MM.1S (cell line): ENCODE results near the gene KCNMA1.

Source experiments
- DNase-seq: peaks from one replicate; pipeline ENCODE4 v3.0.0-alpha.2; 2015
- H2AFZ ChIP-seq: fragments of 300-600 bp; sonication (generic); 2 replicates; pipeline ENCODE4 v1.6.0; 2016; ENCODE audit warnings: antibody characterized with exemption, low read length
- H3F3A ChIP-seq: fragments of 300-600 bp; sonication (generic); 2 replicates; pipeline ENCODE4 v1.6.1; 2016; ENCODE audit warnings: mild to moderate bottlenecking, antibody characterized with exemption, low read length, moderate library complexity, mixed read lengths; ENCODE audit not compliant: insufficient read depth
- H3K27ac ChIP-seq: fragments of 300-600 bp; sonication (generic); 2 replicates; pipeline ENCODE4 v1.5.1; 2016; ENCODE audit warnings: mild to moderate bottlenecking, low read length
- H3K27me3 ChIP-seq: fragments of 300-600 bp; sonication (generic); replicated peaks from 2 replicates; pipeline ENCODE4 v1.6.0; 2016; ENCODE audit warnings: low read length; ENCODE audit not compliant: insufficient read depth
- H3K36me3 ChIP-seq: fragments of 300-600 bp; sonication (generic); replicated peaks from 2 replicates; pipeline ENCODE4 v1.6.1; 2016; ENCODE audit warnings: mild to moderate bottlenecking, low read length, mixed read lengths; ENCODE audit not compliant: insufficient read depth
- H3K4me1 ChIP-seq: fragments of 300-600 bp; sonication (generic); 2 replicates; pipeline ENCODE4 v1.6.1; 2016; ENCODE audit warnings: low read length, mixed read lengths
- H3K4me2 ChIP-seq: fragments of 300-600 bp; sonication (generic); 2 replicates; pipeline ENCODE4 v1.6.0; 2016; ENCODE audit warnings: low read depth, low read length
- H3K4me3 ChIP-seq: fragments of 300-600 bp; sonication (generic); 2 replicates; pipeline ENCODE4 v1.5.1; 2016; ENCODE audit warnings: low read length, mixed read lengths
- H3K79me2 ChIP-seq: fragments of 300-600 bp; sonication (generic); 2 replicates; pipeline ENCODE4 v1.6.1; 2016; ENCODE audit warnings: mixed run types, low read length, mixed read lengths
- H3K9ac ChIP-seq: fragments of 300-600 bp; sonication (generic); 2 replicates; pipeline ENCODE4 v1.6.1; 2016; ENCODE audit warnings: low read length, mixed read lengths
- H3K9me2 ChIP-seq: fragments of 300-600 bp; sonication (generic); replicated peaks from 2 replicates; pipeline ENCODE4 v1.6.1; 2016; ENCODE audit warnings: mild to moderate bottlenecking, low read length, mixed read lengths; ENCODE audit not compliant: insufficient read depth
- H3K9me3 ChIP-seq: fragments of 300-600 bp; sonication (generic); replicated peaks from 2 replicates; pipeline ENCODE4 v1.6.1; 2016; ENCODE audit warnings: mild to moderate bottlenecking, low read length, mixed read lengths; ENCODE audit not compliant: insufficient read depth
- H4K20me1 ChIP-seq: fragments of 300-600 bp; sonication (generic); 2 replicates; pipeline ENCODE4 v1.6.1; 2016; ENCODE audit warnings: mild to moderate bottlenecking, low read length, moderate library complexity, mixed read lengths; ENCODE audit not compliant: insufficient read depth
- EZH2 ChIP-seq: fragments of 300-600 bp; sonication (generic); optimal IDR thresholded peaks from 2 replicates; pipeline ENCODE3; 2017; ENCODE audit warnings: low read depth, mild to moderate bottlenecking, antibody characterized with exemption, low read length, mixed read lengths
- EZH2phosphoT487 ChIP-seq: fragments of 300-600 bp; sonication (generic); IDR thresholded peaks from 2 replicates; pipeline ENCODE4 v1.6.1; 2018; ENCODE audit warnings: antibody characterized with exemption, low read length
- TF ChIP-seq, protein P1 (sequence below): fragments of 300-600 bp; sonication (generic); IDR thresholded peaks from 2 replicates; pipeline ENCODE4 v1.5.1; 2016; ENCODE audit warnings: antibody characterized with exemption, low read length, mixed read lengths

The KCNMA1 gene

DNA sequence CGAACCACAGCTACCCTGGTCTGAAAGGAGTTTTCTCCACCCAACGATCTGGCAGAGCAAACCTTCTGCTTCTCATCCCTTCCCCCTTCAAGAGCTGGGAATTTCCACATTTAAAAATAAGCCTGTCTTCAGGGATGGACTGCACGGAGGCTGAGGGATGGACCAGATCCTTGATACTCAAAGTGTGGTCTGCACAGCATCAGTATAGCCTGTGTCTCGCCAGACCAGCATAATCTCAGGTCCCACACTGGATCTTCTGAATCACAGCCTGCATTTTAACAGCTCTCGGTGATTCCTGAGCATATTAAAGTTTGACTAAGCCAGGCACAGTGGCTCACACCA lies 7.1 kb downstream of the KCNMA1 start:
- TF ChIP-seq, protein P1, sequence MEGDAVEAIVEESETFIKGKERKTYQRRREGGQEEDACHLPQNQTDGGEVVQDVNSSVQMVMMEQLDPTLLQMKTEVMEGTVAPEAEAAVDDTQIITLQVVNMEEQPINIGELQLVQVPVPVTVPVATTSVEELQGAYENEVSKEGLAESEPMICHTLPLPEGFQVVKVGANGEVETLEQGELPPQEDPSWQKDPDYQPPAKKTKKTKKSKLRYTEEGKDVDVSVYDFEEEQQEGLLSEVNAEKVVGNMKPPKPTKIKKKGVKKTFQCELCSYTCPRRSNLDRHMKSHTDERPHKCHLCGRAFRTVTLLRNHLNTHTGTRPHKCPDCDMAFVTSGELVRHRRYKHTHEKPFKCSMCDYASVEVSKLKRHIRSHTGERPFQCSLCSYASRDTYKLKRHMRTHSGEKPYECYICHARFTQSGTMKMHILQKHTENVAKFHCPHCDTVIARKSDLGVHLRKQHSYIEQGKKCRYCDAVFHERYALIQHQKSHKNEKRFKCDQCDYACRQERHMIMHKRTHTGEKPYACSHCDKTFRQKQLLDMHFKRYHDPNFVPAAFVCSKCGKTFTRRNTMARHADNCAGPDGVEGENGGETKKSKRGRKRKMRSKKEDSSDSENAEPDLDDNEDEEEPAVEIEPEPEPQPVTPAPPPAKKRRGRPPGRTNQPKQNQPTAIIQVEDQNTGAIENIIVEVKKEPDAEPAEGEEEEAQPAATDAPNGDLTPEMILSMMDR, result no peak
- TF ChIP-seq EZH2 (no peak), EZH2phosphoT487 (no peak)
- H3K79me2 ChIP-seq, result no peaks in the 10 kb centered on the region

DNA sequence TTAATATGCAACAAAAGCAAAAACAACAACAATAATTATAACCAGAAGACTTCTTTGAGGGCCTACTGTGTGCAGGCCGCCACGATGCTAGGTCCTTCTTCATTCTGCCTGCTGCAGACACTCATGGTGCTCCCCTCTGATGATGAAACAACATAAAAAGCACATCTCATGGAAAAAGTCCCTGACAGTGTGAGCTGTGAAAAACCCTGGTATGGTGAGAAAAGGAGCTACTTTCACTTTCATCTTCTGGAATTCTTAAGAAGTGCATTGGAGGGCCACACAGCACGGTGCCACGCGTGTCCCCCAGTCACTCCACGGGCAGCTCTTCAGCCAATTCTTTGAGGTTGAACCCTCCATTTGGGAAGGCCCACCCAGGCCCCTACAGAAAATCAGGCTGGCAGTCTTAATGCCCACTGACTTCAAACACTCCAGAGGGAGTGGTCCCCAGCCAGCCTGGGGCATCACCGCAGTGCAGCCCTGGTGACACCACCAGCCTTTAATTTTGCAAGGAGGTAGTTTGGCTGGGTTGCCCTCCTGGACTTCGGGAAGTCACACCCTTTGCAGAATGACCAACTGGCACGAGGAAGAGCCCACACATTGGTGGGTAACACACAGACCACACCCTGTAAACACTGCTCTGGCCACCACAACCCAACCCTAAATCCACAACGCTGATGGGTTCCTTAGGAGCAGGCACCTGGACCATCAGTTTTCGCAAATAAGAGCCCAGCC lies 7.7 kb downstream of the KCNMA1 start:
- Histone ChIP-seq H3F3A (peaks cover 7% of the 10 kb centered on the region; the same call in 1 of the 2 replicates), H3K27me3 (peaks cover 10% of the 10 kb centered on the region), H3K9me2 (no peaks in the 10 kb centered on the region), H3K4me1 (peaks cover 7% of the 10 kb centered on the region), H3K9me3 (no peaks in the 10 kb centered on the region), H3K36me3 (no peaks in the 10 kb centered on the region), H3K9ac (no peak overlapping the region), H3K4me2 (no peak overlapping the region), H2AFZ (no peak overlapping the region), H3K27ac (no peak overlapping the region), H3K4me3 (no peak overlapping the region), H3K79me2 (no peaks in the 10 kb centered on the region), H4K20me1 (no peaks in the 10 kb centered on the region)
- no peak for TF ChIP-seq EZH2phosphoT487
- no peak for TF ChIP-seq EZH2
- TF ChIP-seq, protein P1, result no peak
- DNase-seq, result no peak

More for the DNA sequence above, 7.1 kb downstream of the KCNMA1 start:
- no peaks in the 10 kb centered on the region for H3K9me2 ChIP-seq
- no peaks in the 10 kb centered on the region for H3K36me3 ChIP-seq
- peaks cover 5% of the 10 kb centered on the region for H3K4me1 ChIP-seq
- H3K9ac ChIP-seq, result no peak overlapping the region
- DNase-seq, result no peak
- H3K27me3 ChIP-seq, result peaks cover 16% of the 10 kb centered on the region
- H3K27ac ChIP-seq, result no peak overlapping the region
- H3F3A ChIP-seq, result peaks cover 4% of the 10 kb centered on the region; the same call in 1 of the 2 replicates
- H3K4me3 ChIP-seq, result no peak overlapping the region
- H3K9me3 ChIP-seq, result no peaks in the 10 kb centered on the region
- no peaks in the 10 kb centered on the region for H4K20me1 ChIP-seq
- no peak overlapping the region for H2AFZ ChIP-seq
- H3K4me2 ChIP-seq, result no peak overlapping the region

DNA sequence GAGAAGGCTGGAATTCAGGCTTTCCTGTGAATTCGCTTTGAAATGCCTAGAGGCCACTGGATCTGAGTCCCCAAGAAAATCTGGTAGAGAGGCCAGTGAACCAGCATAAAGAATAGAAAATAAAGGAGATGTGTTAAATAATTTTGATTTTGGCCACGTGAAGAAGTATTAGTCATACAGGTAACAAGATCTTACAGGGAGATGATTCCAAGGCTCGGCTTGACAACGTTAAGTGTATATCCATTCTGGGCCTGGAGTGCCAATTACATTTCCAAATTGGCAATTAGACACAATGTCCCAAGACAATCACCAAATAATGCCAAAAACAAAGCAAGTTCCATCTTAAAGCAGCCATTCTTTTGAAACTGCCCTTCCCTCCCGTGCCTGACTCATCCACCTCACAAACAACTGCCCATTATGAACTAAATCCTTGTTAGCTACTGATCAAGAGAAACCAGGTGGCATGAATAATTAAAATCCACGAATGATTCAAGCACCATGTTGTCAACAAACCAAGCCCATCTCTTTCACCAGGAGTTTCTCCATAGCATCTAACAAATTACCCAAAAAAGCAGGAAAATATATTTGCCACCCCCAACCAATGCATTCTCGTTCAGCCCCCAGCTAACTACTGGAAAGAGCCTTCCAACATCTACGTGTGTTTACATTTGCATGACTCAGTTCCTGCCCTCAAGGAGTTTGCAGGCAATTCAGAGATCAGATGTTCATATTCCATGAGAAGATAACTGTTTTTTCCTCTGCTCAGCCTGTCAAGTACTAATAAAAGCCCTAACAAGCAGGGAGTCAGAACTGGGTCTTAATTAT lies 8.5 kb downstream of the KCNMA1 start:
- DNase-seq, result no peak
- no peaks in the 10 kb centered on the region for H4K20me1 ChIP-seq

More for the DNA sequence above, 8.5 kb downstream of the KCNMA1 start:
- Histone ChIP-seq H3K4me1 (peaks cover 13% of the 10 kb centered on the region), H3K27me3 (0 out of 2 replicates have a peak, but pooled peaks cover 3% of the 10 kb centered on the region), H3K36me3 (no peaks in the 10 kb centered on the region), H3K9me3 (no peaks in the 10 kb centered on the region), H3F3A (peaks cover 12% of the 10 kb centered on the region; the same call in 1 of the 2 replicates), H3K4me3 (no peak overlapping the region), H3K9ac (no peak overlapping the region), H3K79me2 (no peaks in the 10 kb centered on the region), H2AFZ (no peak overlapping the region), H3K9me2 (no peaks in the 10 kb centered on the region), H3K4me2 (no peak overlapping the region), H3K27ac (no peak overlapping the region)
- TF ChIP-seq, protein P1, result no peak
- TF ChIP-seq EZH2phosphoT487 (no peak), EZH2 (no peak)
